Thoracic aorta (tissue), 2 donors: ENCODE data around the gene GNG11. TPM values are rescaled to one million over a fixed set of nuclear protein-coding genes. Genes with fewer than 3 reads are reported as not detected.

Experiments
- ATAC-seq: fragments of 150-250 bp; one replicate; pipeline ENCODE4 v1.8.0; 2017; ENCODE audit warnings: low read depth; ENCODE audit not compliant: insufficient number of reproducible peaks, low FRiP score
- DNase-seq: peaks from one replicate; pipeline ENCODE4 v3.0.0-alpha.2; 2020; ENCODE audit warnings: low spot score
- H3K27ac ChIP-seq, 2 donors: fragments of 200-600 bp; sonication (generic); 1 replicate in 1 of 2; 2 replicates in 1 of 2; pipeline ENCODE4 v1.5.1; 2016; ENCODE audit warnings: mild to moderate bottlenecking in 2 of 2, moderate library complexity in 2 of 2
- H3K27me3 ChIP-seq: fragments of 200-600 bp; sonication (generic); replicated peaks from 2 replicates; pipeline ENCODE4 v1.6.0; 2016; ENCODE audit warnings: mild to moderate bottlenecking; ENCODE audit not compliant: insufficient read depth
- H3K36me3 ChIP-seq: fragments of 200-600 bp; sonication (generic); one replicate; pipeline ENCODE4 v1.5.1; 2016
- H3K4me1 ChIP-seq, 2 donors: fragments of 200-600 bp; sonication (generic); 1 replicate in 1 of 2; 2 replicates in 1 of 2; pipeline versions ENCODE4 v1.5.1 to v1.6.0; 2016; ENCODE audit warnings: low read depth in 2 of 2, mild to moderate bottlenecking in 1 of 2; ENCODE audit not compliant: control insufficient read depth in 1 of 2
- H3K4me3 ChIP-seq: fragments of 200-600 bp; sonication (generic); 2 replicates; pipeline ENCODE4 v1.5.1; 2016; ENCODE audit warnings: mild to moderate bottlenecking
- H3K9me3 ChIP-seq: fragments of 200-600 bp; sonication (generic); 2 replicates; pipeline ENCODE4 v1.5.1; 2016
- CTCF ChIP-seq: fragments of 200-600 bp; sonication (generic); IDR thresholded peaks from one replicate; pipeline ENCODE4 v1.5.1; 2019; ENCODE audit warnings: antibody characterized with exemption
- total RNA-seq, 2 donors: library from RNA; depleted of rRNA; stranded (reverse); fragments of >200 nt; gene quantifications; one replicate each; pipeline versions ENCODE4 v1.1.0 to v1.2.3, GENCODE V29; 2016

The GNG11 gene
- total RNA-seq, 2 donors from 2014 or later = 11.1 to 12.2 TPM

- no peaks in the 10 kb centered on the region for H3K9me3 ChIP-seq
- no peak overlapping the region for H3K4me3 ChIP-seq
- no peak for TF ChIP-seq CTCF
- DNase-seq (no peak), ATAC-seq (no peak)
- H3K4me1 ChIP-seq = no peaks in the 10 kb centered on the region
- H3K36me3 ChIP-seq = no peaks in the 10 kb centered on the region
- no peak overlapping the region for H3K27ac ChIP-seq
- H3K27me3 ChIP-seq = no peaks in the 10 kb centered on the region
Observed at GRCh38 chr7:93972029-93972725, 50.6 kb downstream of the GNG11 start.

- Histone ChIP-seq H3K4me3 (no peak overlapping the region), H3K36me3 (no peaks in the 10 kb centered on the region), H3K9me3 (no peaks in the 10 kb centered on the region), H3K27ac (no peak overlapping the region), H3K27me3 (no peaks in the 10 kb centered on the region), H3K4me1 (no peaks in the 10 kb centered on the region)
- DNase-seq (no peak), ATAC-seq (no peak)
- no peak for TF ChIP-seq CTCF
Observed at GRCh38 chr7:93973134-93973533, 51.6 kb downstream of the GNG11 start.

- no peak for TF ChIP-seq CTCF
- Histone ChIP-seq H3K27me3 (no peaks in the 10 kb centered on the region), H3K27ac (no peak overlapping the region), H3K4me1 (no peaks in the 10 kb centered on the region), H3K9me3 (no peaks in the 10 kb centered on the region), H3K36me3 (no peaks in the 10 kb centered on the region), H3K4me3 (no peak overlapping the region)
- ATAC-seq (no peak), DNase-seq (no peak)
Observed at GRCh38 chr7:93977211-93977950, 55.8 kb downstream of the GNG11 start.

Other genes with a start within 250 kb of the GNG11 start
- 10 to 100 TPM; 19.8 to 23.7 TPM for gene TFPI2, start 31.0 kb upstream of the GNG11 start, total RNA-seq
- not detected for gene GNGT1, start 15.2 kb upstream of the GNG11 start, total RNA-seq
- gene BET1, start 82.6 kb downstream of the GNG11 start, total RNA-seq = 10 to 100 TPM in 1 of 2 donors, 1 to 10 TPM in 1; 8.3 to 10.8 TPM